NB4 (cell line): ENCODE results near the gene POLR3H.

Experiments
- DNase-seq: peaks from one replicate; pipeline ENCODE4 v3.0.0; 2010; ENCODE audit warnings: low read depth
- H3K4me3 ChIP-seq: one replicate; pipeline ENCODE4 v1.5.1; 2011; ENCODE audit warnings: mild to moderate bottlenecking, low read depth, low read length, moderate library complexity
- MYC ChIP-seq: IDR thresholded peaks from 2 replicates; pipeline ENCODE4 v1.6.1; 2011; ENCODE audit warnings: low read depth, low read length
- POLR2A ChIP-seq: IDR thresholded peaks from 2 replicates; pipeline ENCODE4 v1.6.1; 2011; ENCODE audit warnings: mild to moderate bottlenecking; ENCODE audit not compliant: insufficient read length; ENCODE audit errors: extremely low read depth
- TF ChIP-seq, protein P1 (sequence below): IDR thresholded peaks from 2 replicates; pipeline ENCODE4 v1.6.1; 2011; ENCODE audit warnings: low read depth, low read length
- TF ChIP-seq, protein P2 (sequence below): IDR thresholded peaks from one replicate; pipeline ENCODE4 v1.5.1; 2012; ENCODE audit warnings: low read depth, low read length

POLR3H gene

DNA sequence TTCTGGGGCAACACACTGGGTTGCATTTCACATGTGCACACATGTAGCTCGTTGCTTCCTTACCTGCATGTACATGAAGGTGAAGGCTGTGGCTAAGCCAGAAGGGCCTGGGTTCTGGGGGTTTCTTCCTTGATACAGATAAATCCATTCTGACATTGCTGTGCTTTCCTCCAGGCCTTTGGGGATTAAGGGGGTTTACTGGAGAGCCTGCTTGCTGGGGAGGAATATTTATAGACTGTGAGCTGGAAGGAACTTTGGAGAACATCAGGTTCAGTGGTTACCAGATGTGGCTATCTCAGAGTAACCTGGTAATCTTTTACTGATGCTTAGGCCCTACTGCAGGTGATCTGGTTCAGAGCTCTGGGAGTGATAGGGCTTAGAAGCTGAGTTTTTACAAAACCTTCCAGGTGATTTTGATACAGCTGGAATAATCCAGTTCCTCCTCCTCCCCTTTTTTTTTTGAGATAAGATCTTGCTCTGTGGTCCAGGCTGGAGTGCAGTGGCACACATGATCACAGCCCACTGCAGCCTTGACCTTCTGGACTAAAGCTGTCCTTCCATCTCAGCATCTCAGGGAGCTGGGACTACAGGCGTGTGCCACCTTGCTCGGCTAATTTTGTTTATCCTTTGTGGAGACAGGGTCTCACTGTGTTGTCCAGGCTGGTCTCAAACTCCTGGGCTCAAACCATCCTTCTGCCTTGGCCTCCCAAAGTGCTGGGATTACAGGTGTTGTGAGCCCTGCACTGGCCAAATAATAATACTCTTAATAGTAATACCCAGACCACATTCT, 55.5 kb downstream of the POLR3H start:
- TF ChIP-seq POLR2A = no peak
- TF ChIP-seq MYC = no peak
- TF ChIP-seq, protein P1, sequence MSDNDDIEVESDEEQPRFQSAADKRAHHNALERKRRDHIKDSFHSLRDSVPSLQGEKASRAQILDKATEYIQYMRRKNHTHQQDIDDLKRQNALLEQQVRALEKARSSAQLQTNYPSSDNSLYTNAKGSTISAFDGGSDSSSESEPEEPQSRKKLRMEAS = no peak
- TF ChIP-seq, protein P2, sequence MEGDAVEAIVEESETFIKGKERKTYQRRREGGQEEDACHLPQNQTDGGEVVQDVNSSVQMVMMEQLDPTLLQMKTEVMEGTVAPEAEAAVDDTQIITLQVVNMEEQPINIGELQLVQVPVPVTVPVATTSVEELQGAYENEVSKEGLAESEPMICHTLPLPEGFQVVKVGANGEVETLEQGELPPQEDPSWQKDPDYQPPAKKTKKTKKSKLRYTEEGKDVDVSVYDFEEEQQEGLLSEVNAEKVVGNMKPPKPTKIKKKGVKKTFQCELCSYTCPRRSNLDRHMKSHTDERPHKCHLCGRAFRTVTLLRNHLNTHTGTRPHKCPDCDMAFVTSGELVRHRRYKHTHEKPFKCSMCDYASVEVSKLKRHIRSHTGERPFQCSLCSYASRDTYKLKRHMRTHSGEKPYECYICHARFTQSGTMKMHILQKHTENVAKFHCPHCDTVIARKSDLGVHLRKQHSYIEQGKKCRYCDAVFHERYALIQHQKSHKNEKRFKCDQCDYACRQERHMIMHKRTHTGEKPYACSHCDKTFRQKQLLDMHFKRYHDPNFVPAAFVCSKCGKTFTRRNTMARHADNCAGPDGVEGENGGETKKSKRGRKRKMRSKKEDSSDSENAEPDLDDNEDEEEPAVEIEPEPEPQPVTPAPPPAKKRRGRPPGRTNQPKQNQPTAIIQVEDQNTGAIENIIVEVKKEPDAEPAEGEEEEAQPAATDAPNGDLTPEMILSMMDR = no peak
- H3K4me3 ChIP-seq = no peak overlapping the region
- no peak for DNase-seq

DNA sequence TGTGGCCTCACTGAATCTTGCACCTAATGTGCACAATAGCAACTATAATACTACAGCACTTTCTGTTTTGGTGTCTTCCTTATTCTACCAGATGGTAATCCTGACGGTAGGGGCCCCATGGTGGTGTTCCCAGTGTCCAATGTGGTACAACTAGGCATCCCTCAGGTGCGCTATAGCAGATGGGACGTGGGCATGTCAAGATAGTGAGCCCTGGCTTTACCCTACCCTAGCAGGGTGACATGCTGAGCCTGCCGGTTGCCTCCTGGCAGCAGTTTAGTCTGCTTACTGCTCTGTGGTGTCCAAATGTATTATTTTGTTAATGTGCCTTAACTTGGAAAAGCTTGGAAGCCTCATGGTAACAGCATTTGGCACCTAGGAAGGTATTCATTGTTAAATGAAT, 56.2 kb downstream of the POLR3H start:
- H3K4me3 ChIP-seq = no peak overlapping the region
- no peak for DNase-seq
- TF ChIP-seq MYC = no peak
- TF ChIP-seq, protein P1 = no peak
- no peak for TF ChIP-seq POLR2A
- TF ChIP-seq, protein P2 = no peak

DNA sequence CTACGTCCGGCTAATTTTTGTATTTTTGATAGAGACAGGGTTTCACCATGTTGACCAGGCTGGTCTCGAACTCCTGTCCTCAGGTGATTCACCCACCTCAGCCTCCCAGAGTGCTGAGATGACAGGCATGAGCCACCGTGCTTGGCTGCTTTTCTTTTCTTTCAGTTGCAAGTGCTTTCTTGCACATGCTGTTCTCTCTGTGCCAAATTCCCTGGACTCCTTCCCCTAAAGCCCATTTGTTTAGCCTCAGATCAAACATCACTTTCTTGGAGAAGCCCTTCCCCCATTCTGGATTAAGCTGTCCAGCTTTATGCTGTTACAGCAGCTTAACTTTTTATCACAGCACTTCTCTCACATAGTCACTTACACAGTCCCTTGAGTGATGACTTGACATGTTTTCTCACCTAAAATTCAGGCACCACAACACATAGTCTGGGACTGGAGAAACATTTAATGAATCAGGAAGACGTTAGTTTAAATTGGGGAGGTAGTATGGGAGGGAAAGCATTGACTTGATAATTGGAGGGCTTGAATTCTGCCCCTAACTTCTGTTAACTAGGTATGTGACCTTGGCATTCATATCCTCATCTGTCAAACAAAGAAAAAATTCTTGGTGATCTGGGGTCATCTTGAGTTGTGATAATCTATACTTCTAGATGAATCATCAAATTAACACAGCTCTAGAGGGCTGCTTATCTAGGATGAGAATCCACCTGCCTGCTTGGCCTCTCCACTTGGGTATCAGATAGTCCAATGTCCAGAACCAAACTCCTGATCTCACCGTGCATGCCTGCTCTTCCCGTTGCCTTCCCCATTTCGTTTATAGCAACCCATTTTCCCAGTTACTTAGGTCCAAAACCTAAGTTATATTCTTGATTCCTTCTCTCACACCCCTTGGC, 57.0 kb downstream of the POLR3H start:
- no peak for DNase-seq
- H3K4me3 ChIP-seq = no peak overlapping the region
- TF ChIP-seq POLR2A (no peak), MYC (no peak)
- TF ChIP-seq, protein P1 = no peak
- TF ChIP-seq, protein P2 = no peak

DNA sequence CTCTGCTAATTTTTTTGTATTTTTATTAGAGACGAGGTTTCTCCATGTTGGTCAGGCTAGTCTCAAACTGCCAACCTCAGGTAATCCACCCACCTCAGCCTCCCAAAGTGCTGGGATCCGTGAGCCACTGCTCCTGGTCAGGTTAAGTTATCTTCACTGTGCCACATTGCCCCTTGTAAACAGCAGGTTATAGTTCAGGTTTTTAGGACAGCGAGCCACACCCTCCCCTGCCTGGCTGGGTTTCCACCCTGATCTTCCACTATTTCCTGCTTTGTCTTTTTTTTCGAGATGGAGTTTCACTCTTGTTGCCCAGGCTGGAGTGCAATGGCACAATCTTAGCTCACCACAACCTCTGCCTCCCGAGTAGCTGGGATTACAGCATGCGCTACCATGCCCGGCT, 59.2 kb downstream of the POLR3H start:
- TF ChIP-seq, protein P2 = no peak
- TF ChIP-seq, protein P1 = no peak
- TF ChIP-seq MYC (no peak), POLR2A (no peak)
- no peak overlapping the region for H3K4me3 ChIP-seq
- DNase-seq = no peak

DNA sequence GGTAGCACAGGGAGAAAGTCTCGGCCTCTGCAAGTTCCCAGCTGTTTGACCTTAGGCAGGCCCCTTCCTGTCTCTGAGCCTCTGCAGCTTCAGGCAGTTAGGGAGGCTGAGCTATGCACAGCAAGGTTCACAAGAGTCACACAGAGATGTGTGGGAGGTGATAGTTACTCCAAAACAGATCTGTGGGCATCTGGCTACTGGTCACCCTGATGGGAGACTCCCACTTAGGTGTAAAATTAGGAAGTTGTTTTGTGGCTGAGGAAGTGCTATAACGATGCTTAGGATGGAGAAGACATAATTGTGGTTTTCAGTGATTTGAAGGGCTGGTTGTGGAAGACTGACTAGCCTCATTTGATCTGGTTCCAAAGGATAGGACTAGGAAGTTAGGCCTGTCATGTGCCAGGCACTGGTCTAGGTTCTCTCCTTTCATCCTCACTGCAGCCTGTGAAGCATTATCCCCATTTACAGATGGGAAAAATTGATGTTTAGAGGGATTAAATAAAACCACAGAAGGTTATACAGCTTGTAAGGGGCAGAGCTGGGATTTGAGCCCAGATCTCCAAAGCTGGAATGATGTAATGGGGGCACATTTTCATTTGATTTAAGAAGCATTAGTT, 61.8 kb downstream of the POLR3H start:
- DNase-seq = peak; percentile 64
- TF ChIP-seq, protein P1 = no peak
- no peak for TF ChIP-seq MYC
- TF ChIP-seq, protein P2 = no peak
- no peak overlapping the region for H3K4me3 ChIP-seq
